Measurements from ENCODE around the gene HMCN2. TPM values are rescaled to one million over a fixed set of nuclear protein-coding genes. Genes with fewer than 3 reads are reported as not detected.
A peak's percentile ranks its signal among the peaks of the same experiment; 100 is the strongest.

Gene HMCN2
- total and polyA plus RNA-seq, 2 experiments from 2014 or later, result 0.27 to 0.36 TPM

DNA sequence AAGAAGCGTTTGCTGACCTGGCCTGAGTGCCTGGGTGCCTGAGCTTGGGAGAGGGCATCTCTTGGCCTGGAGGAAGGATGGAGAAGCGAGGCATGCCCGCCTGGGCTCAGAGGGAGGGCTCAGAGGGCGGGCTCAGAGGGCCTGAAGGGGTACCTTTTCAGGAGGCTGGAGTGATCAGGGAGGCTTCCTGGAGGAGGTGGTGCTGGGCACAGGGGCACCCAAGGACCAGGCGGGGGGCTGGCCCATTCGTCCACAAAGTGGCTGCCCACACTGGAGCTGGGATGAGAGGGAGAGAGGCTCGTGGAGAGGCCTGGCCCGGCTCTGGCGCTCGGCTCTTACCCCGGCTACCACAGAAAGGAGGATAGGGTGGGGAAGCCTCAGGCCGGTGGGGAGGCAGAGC lies 212.0 kb downstream of the HMCN2 start:
- Histone ChIP-seq H3K36me3 (no peaks in the 10 kb centered on the region), H3K27me3 (no peaks in the 10 kb centered on the region), H3K27ac (no peak overlapping the region), H3K9me3 (ENCODE audit: low read depth) (no peaks in the 10 kb centered on the region), H3K4me3 (no peak overlapping the region), H3K4me1 (ENCODE audit: low read depth) (peaks cover 3% of the 10 kb centered on the region)
- TF ChIP-seq, protein P1, sequence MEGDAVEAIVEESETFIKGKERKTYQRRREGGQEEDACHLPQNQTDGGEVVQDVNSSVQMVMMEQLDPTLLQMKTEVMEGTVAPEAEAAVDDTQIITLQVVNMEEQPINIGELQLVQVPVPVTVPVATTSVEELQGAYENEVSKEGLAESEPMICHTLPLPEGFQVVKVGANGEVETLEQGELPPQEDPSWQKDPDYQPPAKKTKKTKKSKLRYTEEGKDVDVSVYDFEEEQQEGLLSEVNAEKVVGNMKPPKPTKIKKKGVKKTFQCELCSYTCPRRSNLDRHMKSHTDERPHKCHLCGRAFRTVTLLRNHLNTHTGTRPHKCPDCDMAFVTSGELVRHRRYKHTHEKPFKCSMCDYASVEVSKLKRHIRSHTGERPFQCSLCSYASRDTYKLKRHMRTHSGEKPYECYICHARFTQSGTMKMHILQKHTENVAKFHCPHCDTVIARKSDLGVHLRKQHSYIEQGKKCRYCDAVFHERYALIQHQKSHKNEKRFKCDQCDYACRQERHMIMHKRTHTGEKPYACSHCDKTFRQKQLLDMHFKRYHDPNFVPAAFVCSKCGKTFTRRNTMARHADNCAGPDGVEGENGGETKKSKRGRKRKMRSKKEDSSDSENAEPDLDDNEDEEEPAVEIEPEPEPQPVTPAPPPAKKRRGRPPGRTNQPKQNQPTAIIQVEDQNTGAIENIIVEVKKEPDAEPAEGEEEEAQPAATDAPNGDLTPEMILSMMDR (IDR thresholded peaks at IDR 0.05; ENCODE audit: low read depth, low read length), result no peak
- no peak for DNase-seq (ENCODE audit: low read depth in 1 of 2, low spot score in 1 of 2)

DNA sequence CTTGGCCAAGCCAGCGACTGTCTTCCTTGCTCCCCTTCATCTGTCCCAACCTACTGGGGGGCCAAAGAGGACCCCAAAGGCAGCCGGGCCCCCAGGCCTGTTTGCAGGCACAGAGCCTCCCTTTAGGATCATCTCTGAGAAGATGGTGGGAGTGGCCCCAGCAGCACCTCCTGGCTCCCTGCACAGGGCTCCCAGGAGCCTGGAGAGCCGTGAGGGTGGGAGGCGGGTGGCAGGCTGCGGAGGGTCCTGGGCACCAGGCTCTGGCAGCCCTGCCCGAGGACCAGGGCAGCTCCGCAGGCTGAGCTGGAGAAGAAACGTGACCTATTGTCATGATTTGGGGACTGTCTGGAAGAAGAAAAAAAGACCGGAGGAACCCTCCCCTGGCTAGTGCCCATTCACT lies 212.6 kb downstream of the HMCN2 start:
- Histone ChIP-seq H3K9me3 (ENCODE audit: low read depth) (no peaks in the 10 kb centered on the region), H3K4me1 (ENCODE audit: low read depth) (peaks cover 6% of the 10 kb centered on the region), H3K27ac (no peak overlapping the region), H3K36me3 (no peaks in the 10 kb centered on the region), H3K27me3 (no peaks in the 10 kb centered on the region), H3K4me3 (no peak overlapping the region)
- TF ChIP-seq, protein P1 (IDR thresholded peaks at IDR 0.05; ENCODE audit: low read depth, low read length), result no peak
- DNase-seq (ENCODE audit: low read depth in 1 of 2, low spot score in 1 of 2), result no peak

DNA sequence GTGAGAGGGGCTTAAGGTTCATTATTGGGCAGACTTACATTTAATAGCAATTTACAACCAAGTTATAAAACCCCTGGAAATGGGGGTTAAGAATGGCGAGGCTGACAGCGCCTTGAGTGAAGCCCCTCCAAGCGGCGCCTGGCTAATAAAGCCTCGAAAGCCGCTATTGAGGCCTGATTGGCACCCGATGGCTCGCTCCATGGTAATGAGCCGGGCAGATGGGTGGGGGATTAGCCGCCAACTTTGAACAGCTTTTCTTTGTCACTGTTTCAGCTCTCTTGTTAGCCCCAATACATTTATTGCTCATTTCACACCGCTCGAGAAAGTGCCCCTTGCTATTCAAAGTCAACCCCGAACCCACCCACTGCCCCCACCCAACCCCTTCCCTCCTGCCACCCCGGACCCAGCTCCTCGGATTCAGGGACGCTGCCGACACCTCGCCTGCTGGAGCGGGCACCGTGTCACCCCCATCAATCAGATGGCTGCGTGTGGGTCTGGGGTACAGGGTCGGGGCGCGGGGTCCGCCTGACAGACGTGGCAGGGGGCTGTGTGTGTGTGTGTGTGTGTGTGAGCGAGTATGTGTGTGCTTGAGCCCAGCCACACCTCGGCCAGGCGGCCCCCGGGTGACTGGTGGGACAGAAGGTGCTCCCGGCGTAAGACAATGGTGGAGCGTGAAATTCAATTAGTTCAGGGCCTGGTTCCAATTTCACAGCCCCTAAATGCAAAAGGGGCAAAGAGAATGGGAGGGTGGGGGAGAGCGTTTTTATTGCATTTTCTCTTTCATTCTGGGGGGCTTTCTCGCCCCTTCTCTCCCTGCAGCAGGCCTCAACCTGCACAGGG lies 213.4 kb downstream of the HMCN2 start:
- TF ChIP-seq, protein P1 (IDR thresholded peaks at IDR 0.05; ENCODE audit: low read depth, low read length), result no peak
- H3K27ac ChIP-seq, result no peak overlapping the region
- H3K9me3 ChIP-seq (ENCODE audit: low read depth), result no peaks in the 10 kb centered on the region
- H3K4me3 ChIP-seq, result no peak overlapping the region
- H3K27me3 ChIP-seq, result no peaks in the 10 kb centered on the region
- peaks cover 8% of the 10 kb centered on the region for H3K4me1 ChIP-seq (ENCODE audit: low read depth)
- no peak for DNase-seq (ENCODE audit: low read depth in 1 of 2, low spot score in 1 of 2)
- no peaks in the 10 kb centered on the region for H3K36me3 ChIP-seq

DNA sequence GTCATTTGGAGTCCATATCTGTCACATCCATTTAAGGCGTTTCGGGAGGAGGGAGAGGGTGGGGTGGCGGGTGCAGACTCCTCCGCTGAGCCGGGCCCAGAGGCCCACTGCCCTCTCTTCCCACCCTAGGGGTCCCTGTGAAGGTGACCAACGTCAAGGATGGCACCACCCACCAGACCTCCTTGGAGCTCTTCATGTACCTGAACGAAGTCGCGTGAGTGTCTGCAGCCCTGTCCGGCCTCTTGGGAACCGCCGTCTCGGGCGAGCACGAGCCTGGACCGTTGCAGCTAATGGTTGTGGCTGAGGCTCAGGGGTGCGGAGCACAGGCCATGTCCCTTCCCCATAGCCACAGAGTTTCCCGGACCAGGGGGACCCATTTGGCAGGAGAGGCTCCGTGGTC lies 214.0 kb downstream of the HMCN2 start:
- no peak for DNase-seq (ENCODE audit: low read depth in 1 of 2, low spot score in 1 of 2)
- H3K27ac ChIP-seq, result no peak overlapping the region
- no peaks in the 10 kb centered on the region for H3K9me3 ChIP-seq (ENCODE audit: low read depth)
- TF ChIP-seq, protein P1 (IDR thresholded peaks at IDR 0.05; ENCODE audit: low read depth, low read length), result no peak
- no peaks in the 10 kb centered on the region for H3K36me3 ChIP-seq
- no peaks in the 10 kb centered on the region for H3K27me3 ChIP-seq
- H3K4me3 ChIP-seq, result no peak overlapping the region
- peaks cover 8% of the 10 kb centered on the region for H3K4me1 ChIP-seq (ENCODE audit: low read depth)

DNA sequence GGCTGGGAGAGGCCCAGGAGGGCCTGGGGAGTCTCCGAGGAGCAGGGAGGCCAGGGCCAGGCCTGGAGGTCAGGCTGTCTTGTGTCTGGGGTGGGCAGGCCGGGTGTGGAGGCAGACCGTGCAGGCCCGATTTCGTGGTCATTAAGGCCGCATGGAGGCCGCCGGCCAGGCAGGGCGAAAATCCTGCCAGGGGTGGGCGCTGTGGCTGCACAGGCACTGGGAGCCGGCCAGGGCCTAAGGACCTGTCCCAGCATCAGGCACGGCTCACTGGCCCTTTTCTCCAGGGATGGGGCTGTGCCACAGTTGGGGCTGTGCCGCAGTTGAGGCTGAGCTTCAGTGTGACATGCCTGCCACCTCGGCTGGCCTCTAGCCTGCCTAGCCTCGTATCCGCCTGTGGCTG lies 215.1 kb downstream of the HMCN2 start:
- Histone ChIP-seq H3K4me3 (no peak overlapping the region), H3K4me1 (ENCODE audit: low read depth) (peaks cover 8% of the 10 kb centered on the region), H3K27ac (no peak overlapping the region), H3K27me3 (no peaks in the 10 kb centered on the region), H3K9me3 (ENCODE audit: low read depth) (no peaks in the 10 kb centered on the region), H3K36me3 (no peaks in the 10 kb centered on the region)
- peak in 1 of 2 donors; percentile 52 for DNase-seq (ENCODE audit: low read depth in 1 of 2, low spot score in 1 of 2)
- TF ChIP-seq, protein P1 (IDR thresholded peaks at IDR 0.05; ENCODE audit: low read depth, low read length), result peak; percentile 16
